DMS79 treated with DMSO at 0.1 percent for 48 hours (cell line): ENCODE data around the gene ACSL1.

ENCODE experiments used
- DNase-seq: peaks from one replicate; lab custom pipeline; 2025; lab: John Stamatoyannopoulos, UW

ACSL1 gene

DNA sequence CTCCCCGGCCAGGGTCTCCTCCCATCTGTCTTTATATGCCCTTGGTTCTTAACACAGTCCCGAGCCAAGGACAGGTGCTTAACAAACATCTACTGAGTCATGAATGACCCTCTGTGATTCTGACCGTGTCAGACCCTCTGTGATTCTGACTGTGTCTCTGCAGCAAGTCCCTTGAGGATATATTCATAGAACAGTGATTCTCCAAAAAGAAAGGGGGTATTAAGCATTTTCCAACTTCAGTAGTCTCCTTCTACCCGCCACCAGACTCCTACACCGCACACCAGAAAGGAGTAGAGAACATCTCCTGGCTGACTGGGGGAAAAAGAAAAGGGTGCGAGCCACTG is 13.6 kb downstream of the ACSL1 start:
- DNase-seq = no peak

DNA sequence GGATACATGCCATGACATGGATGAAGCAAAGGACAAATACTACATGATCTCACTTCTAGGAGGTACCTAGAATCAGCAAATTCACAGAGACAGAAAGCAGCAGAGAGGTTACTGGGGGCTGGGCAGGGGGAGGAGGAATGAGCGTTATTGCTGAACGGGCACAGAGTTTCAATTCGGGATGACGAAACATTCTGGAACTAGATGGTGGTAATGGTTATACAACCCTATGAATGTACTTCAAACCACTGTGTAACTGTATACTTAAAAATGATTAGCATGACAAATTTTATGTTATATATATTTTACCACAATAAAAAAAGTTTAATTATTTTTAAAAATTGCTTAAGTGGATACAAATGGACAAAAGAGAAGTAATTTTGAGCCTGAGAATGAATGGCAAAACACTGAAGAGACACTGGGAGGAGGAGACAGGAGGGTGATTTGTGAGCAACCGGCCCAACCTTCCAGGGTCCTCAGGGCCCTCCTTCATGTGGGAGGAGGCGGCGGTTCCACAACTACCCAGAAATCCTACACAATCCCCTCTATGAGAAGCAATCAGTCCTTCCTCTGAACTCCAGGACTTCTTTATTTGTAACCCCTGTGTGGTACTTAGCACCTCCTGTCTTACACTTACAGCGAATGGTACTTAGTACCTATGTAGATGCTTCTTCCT is 14.1 kb downstream of the ACSL1 start:
- no peak for DNase-seq

DNA sequence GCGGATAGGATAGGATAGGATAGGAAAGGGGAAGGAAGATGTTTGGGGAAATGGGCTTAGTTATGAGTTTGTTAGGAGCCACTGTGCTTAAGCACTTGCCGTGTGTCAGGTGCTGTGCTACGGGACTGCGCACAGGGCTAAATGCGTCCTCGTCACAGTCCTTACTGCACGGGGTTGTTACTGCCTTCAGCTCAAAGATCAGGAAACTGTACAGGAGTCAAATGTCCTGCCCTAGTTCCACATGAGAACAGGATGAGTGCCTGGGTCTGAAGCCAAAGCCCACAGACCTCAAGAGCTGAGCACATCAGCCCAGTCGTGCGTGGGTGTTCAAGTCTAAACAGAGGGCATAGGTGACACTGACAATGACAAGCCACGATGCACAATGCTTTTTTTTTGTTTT is 15.0 kb downstream of the ACSL1 start:
- no peak for DNase-seq

DNA sequence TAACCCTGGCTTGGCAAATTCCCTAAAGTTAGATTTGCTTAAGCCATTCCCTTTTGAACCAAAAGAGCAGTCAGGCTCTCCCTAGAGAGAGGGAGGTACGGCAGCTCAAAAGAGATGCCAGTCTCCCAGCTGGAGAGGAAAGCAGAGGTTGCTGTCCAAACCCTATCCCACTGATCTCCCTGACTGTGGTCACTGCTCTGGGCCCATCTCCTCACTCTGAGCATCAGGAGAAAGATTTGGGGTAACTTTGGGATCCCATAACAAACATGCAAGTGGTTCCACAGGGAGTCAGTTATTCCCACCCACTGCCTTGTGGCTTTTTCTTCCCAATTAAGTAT is 17.1 kb downstream of the ACSL1 start:
- no peak for DNase-seq

DNA sequence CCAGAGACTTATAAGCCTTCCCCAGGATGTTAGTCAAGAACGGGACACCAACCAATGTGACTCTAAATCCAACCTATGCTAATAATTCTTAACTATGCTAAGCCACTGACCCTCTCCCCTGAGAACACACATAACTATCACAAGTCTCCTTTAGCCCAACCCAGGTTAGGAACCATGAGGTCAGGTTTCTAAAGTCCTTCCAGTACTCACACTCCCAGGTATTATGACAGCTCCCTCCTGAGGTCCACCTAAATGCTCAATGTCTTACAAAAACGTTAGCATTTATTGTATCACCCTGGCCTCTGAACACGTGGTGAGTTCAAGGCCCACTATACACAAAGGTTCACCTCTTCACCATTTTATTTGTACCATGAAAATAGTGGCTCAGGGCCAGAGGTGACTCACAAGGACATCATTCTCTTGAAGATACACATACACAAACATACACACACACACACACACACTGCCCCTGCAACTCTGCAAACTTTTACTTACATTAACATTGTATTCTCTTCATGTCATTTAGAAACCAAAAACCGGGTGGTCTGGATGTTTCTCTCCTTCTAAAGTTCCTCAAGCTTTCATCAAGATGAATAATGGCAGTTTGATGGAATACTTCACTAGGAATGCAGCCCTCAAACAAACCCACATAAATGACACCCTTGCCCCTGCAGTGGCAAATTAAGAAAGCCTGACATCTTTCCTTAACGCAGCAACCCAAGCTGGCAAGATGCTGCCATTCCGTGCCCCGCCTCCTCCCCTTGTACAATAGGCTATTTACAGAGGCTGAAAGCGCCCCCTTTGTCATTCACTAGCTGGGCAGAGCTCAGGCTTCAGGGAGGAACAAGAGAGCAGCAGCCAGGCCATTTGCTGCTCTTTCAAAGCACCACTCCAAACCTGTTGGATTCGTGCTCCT is 17.7 kb downstream of the ACSL1 start:
- peak; percentile 33 for DNase-seq

DNA sequence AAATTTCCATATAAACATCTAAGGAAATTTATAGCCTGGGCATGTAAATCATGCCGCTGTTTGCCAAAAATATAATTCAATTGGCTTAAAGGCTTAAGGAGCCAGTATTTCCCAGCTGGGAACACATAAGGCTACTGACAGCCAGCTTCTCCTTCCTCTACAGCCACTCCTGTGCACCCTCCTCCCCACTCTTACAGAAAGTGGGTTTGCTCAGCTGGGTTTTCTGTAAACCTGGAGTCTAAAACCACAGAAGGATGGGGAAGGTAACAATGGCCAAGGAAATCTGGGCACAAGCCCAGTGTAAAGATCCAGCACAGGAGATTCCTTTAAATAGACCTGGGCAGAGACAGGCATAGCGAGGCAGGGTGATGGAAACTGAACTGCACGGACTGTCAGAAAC is 18.5 kb downstream of the ACSL1 start:
- no peak for DNase-seq

DNA sequence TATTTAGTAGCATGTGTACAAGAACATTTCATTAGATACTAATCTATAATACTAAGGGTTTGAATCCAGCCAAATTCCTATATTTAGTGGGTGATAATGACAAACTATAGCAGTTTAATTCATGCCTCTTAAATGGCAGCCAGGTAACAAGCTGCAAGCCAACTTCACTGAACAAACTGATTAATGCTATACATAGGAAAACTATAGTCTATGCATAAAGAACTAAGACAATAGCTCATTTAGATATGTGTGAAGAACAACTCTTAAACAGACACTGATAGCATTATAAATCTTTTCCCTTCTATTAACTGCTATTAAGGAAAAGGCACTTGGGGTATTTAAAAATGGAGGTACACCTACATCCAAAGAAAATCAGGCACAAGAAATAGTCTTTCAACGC is 19.1 kb downstream of the ACSL1 start:
- DNase-seq = no peak

DNA sequence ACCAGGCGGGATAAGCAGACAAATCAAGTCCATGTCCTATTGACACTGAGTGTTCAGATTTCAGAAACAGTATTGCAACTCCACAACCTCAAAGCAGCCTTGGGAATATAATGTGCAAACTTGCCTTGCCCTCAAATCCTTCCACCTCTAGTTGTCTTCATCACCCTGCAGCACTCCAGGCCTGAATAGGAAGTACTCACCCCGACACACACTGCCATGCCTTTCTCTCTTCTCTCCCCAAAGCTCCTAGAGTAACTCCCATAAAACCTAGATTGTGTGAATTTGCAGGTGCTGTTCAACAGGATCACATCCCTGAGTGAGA is 19.6 kb downstream of the ACSL1 start:
- no peak for DNase-seq

DNA sequence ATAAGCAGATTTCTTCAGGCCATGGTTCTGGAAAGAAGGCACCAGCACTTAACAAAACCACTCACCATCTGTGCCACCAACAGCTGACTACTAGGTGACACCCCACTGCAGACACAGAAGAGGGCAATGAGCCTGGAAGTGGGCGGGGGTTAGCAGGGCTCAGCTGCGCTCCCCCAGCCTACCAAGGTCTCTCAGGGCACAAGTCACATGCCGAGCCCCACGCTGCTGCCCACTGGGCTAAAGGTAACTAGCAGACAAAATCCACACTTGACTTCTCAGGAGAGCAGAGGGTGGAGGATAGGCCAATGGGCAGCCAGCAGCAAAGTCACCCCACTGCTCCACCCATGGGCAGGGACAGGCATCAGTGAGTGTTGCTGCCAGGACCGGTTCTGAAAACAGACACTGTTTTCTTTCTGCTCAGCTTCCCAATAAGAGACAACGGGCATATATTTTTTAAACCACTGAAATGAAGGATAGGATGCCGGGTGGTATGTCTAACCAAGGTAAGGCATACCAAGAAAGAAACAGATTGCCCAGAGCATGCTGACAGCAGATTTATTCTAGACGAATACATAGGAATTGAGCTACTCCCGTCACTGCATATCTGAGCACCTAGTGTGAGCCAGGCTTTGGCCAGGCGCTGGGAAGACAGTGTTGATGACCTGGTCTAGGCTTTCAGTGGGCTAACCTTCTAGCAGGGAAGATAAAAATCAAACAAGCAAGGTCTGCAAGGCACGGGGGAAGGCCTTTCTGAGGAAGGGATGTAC is 20.1 kb downstream of the ACSL1 start:
- peak; percentile 31 for DNase-seq

DNA sequence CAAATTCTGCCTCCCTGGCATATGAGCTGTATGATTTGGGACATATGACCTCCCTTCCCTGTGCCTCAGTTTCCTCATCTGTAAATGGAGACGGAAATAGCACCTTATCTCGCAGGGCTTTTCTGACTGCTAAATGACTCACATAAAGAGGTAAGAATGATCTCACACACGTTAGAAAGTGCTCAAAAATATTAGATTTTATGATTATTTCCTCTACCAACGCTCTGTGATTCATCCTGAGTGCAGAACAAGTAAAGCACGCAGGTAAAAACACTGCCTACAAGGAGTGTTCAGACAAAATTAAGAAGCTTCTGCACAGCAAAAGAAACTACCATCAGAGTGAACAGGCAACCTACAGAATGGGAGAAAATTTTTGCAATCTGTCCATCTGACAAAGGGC is 21.1 kb downstream of the ACSL1 start:
- DNase-seq = no peak

DNA sequence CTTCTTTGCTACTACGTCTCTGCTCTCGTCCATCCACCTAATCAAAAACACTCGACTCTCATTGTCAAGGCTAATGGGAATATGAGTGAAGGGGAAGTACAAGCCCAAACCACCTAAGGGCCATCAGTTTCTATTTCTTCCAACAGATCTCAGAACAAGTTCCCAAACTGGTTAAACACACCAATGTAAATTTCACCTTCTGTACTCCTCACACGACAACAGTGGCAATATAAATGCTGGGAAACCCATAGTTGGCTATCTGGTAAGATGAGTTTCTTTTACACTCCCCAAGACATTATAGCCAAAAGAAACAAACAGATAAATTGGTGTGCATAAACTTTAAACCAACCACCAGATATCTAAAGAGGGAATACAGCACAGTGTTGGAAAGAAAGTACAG is 21.9 kb downstream of the ACSL1 start:
- DNase-seq = no peak

DNA sequence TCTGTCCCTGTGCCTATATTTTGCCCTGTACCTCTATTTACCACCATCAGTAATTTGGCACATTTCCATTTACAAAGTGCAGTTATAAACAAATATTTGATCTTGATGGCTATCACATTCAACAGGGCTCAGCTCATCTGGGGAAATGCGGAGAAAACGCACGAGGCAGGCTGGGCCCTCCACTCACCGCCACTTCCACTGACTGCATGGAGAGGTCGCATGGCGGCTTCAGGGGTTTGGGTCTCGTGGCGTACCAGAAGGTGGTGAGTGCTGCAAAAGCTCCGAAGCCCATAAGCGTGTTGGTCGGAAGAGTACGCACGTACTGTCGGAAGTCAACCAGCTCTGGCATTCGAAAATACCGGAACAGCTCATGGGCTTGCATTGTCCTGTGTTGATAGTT is 22.6 kb downstream of the ACSL1 start:
- DNase-seq = no peak

DNA sequence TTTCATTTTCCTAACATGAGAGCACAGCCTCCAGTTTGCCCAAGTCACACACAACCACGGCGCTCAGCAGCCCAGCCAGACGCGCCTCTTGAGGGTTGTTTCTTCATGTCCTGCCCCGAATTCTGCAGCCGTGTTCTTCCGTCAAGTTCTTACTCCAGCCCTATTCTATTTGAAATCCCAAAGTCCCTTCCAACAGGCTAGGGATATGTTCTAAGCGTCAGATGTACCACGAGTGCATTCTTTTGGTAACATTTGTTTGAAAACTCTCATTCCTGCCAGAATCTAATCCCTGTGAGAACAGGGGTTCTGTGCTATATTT is 23.1 kb downstream of the ACSL1 start:
- DNase-seq = no peak

DNA sequence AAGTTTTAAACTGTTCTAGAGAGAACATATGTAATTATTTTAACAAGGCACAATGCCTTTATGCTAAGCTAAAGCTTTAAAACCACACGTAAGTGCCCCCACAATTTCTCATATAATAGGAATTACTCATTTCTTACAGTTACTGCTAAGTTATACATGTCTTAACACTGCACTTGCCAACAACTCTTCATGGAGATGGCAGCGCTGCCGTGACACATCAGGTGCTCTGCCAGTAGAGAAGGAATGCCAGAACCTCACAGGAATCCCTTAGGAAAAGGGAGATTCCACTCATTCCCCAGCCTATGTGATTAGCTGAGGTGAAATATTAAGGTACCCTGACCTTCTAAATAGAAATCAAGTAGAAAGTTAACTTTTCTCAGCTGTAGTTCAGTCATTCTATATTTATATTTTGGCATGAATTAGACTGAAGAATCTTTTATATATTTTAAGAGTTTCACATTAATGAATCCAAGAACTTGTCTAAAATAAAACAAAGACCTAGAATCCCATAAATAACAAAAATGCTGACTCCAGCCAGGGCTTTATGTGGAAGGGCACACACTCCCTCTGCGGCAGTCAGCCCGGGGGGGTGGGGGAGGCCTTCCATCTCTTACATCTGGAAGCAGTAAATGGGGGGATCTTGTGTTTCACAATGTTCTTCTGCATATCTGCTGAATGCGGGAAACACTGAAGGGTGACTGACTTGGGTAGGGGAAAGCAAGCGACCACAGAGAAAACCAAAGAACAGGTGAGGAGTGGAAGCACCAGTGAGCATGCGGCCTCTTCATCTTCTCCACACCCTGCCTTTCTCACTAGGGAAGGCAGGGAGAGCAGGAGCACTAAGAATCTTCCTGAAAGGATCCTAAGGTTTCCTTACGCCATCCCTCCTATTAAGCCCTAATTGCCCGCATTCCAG is 23.7 kb downstream of the ACSL1 start:
- DNase-seq = no peak

DNA sequence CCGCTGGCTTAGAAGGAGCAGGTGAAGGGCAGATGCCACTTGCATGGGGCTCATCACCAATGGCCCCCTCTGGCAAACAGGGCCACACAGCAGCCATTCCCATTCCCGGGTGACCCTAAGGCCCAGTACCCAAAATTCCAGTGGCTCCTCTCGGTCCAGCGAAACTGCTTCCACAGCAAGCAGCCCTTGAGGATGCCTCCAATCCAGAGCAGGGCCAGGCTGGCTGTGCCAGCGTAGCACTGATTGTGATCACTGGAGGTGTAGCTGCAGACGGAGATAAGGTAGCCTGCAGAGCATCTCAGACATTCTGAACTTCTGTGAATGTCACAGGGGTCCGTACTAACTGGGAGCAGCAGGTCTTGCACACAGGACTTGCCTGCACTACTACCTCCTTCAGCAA is 27.3 kb downstream of the ACSL1 start:
- DNase-seq = no peak

DNA sequence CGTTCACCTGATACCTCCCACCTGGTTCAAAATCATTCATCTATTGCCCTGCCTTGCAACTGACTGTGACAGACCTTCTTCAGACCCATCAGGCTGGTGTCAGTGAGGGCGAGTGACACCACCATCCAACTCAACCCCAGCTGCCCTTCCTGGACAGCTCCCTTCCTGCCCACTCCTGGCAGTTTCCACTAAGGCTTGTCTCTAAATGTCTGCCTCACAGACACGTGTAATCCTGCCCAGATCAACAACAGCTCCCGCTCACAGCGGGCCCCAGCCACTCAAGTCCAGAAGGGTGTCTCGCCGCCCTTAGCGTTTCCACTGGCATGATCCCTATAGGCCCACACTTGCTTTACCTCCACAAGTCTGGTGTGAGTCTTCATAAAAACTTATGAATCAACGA is 28.9 kb downstream of the ACSL1 start:
- DNase-seq = no peak

DNA sequence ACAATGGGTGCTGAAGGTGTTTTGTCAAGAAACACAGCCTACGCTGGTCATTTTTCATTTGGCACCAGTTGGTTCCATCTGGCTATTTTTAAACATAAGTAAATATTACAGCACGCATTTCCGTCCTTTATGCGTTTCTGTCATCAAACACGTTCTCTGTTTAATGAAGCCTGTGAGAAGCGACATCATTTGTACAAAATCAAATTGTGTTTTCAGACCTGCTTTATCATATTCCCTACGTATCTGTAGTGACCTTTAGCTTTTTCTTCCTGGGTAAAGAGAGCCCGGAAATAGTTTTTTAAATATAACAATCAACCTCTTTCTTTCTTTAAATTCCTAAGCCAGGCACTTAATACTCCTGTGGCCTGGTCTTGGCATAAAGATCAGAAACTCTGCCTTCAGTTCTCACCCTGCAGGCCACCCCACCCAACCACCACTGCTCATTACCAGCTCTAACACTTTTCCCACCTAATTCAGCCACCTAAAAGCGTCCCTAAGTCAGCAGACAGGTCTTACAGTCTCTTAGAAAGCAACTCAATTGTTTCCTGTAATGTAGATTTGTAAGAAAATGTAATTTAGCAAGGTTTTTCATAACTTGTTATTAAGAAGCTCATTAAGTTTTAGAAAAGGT is 30.4 kb downstream of the ACSL1 start:
- DNase-seq = no peak

DNA sequence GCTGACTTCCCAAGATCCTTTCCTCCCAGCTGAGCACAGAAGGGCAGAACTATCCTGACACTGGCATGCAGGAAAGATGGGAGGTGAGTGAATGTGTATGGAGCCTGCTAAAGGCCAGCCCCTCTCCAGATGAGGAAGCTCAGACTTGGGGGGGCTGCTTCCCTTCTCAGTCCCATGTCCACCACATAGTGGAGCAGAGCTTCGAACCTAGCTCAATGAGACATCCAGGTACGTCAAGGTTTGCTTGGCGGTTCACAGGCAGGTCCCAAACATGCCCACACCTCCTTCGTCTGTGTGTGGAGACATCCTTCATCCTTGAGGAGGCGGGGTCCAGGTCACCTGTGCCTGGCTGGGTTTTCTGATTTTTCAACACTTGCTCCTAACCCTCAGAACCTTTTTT is 31.3 kb downstream of the ACSL1 start:
- no peak for DNase-seq

DNA sequence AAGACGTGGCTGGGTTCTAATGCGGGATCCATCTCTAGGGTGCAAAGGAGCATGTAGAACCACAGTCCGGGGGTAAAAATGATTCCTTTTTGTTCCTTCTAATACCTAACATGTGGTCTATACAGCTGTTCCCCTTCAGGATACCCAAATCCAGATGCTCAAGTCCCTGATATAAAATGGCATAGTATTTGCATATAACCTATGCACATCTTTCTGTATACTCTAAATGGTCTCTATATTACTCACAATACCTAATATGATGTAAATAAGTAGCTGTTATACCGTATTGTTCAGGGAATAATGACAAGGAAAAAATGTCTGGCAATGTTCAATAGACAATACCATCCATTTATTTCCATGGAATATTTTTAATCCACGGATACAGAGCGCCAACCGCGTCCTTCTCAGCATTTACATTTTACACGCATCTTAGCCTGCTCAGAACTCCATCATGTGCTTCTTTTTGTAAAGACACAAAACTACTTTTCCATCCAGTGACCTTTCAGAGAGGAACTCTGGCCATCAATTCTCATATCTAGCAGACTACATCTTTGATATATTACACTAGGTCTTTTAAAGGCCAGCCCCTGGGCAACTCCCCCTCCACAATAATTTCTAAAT is 31.9 kb downstream of the ACSL1 start:
- DNase-seq = no peak

DNA sequence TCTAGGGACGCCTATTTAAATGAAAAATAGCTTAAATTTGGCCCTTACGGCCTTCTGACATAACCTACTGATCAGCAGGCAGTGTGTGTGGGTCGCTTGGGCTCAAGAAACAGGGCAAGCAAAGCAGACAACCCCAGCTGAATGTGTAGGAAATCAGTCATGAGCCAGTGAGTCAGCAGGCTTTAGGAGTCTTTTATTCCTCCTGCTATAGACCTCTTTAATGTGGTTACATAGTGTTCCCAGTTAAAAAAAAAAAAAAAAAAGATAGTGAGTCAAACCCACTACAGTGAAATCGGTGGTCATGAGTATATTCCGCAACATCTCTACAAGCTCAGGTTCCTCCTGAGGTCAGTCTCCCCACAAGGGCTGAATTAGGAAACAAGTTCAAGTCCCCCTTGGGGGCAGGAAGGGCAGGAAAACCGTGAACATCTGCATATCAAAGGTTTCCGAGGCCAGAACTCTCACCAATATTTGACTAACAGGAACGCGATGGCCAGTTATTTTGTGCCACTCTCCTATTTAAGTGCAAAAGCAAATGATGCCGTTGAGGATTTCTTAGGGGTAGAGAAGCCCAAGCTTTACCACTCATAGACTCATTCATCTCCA is 32.7 kb downstream of the ACSL1 start:
- DNase-seq = no peak

DNA sequence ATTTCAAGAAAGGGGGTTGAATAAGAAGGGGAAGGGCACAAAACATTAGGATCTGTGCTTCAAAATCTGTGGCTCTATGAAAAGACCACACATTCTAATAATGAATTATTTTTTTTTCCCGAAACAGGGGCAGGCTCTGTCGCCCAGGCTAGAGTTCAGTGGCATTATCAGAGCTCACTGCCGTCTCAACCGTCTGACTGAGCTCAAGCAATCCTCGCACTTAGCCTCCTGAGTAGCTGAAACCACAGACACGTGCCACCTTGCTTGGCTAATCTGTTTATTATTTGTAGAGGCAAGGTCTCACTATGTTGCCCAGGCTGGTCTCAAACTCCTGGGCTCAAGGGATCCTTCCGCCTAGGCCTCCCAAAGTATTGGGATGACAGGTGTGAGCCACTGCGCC is 33.4 kb downstream of the ACSL1 start:
- DNase-seq = no peak
